Endodermal cell (in vitro differentiated cells): Measurements from ENCODE around the gene CTSC. TPM values are rescaled to one million over a fixed set of nuclear protein-coding genes. Genes with fewer than 3 reads are reported as not detected.
A peak's percentile ranks its signal among the peaks of the same experiment; 100 is the strongest.

Experiments
- DNase-seq: peaks from one replicate; pipeline ENCODE4 v3.0.0-alpha.2; 2017
- H3K27ac ChIP-seq: 2 replicates; pipeline ENCODE4 v1.5.1; 2013; ENCODE audit warnings: mild to moderate bottlenecking, low read depth, low read length, moderate library complexity
- H3K27me3 ChIP-seq: 2 replicates; pipeline ENCODE4 v1.6.1; 2013; ENCODE audit warnings: mild to moderate bottlenecking, low read length, moderate library complexity; ENCODE audit not compliant: insufficient read depth, control insufficient read depth, poor library complexity, severe bottlenecking
- H3K36me3 ChIP-seq: 2 replicates; pipeline ENCODE4 v1.7.0; 2013; ENCODE audit warnings: mild to moderate bottlenecking, low read length, moderate library complexity; ENCODE audit not compliant: control insufficient read depth, insufficient read depth
- H3K4me1 ChIP-seq: one replicate; pipeline ENCODE4 v1.7.0; 2013; ENCODE audit warnings: low read length; ENCODE audit not compliant: control insufficient read depth, insufficient read depth
- H3K4me3 ChIP-seq: 2 replicates; pipeline ENCODE4 v1.5.1; 2013; ENCODE audit warnings: mild to moderate bottlenecking, low read length, moderate library complexity
- H3K9ac ChIP-seq: 2 replicates; pipeline ENCODE4 v1.6.1; 2013; ENCODE audit warnings: mild to moderate bottlenecking, low read length, moderate library complexity; ENCODE audit not compliant: poor library complexity, severe bottlenecking; ENCODE audit errors: extremely low read depth
- H3K9me3 ChIP-seq: 2 replicates; pipeline ENCODE4 v1.6.1; 2013; ENCODE audit warnings: mild to moderate bottlenecking, low read length, moderate library complexity; ENCODE audit not compliant: control insufficient read depth
- H3K27ac Mint-ChIP-seq: 2 replicates; pipeline ENCODE4 v1.8.0; 2020; ENCODE audit warnings: mixed read lengths
- H3K27me3 Mint-ChIP-seq: 2 replicates; pipeline ENCODE4 v1.8.0; 2021; ENCODE audit warnings: mild to moderate bottlenecking, mixed read lengths; ENCODE audit not compliant: insufficient read depth
- H3K36me3 Mint-ChIP-seq: 2 replicates; pipeline ENCODE4 v1.8.0; 2020; ENCODE audit warnings: low read depth, mixed read lengths
- H3K4me1 Mint-ChIP-seq: 2 replicates; pipeline ENCODE4 v1.8.0; 2020; ENCODE audit warnings: mixed read lengths
- H3K4me3 Mint-ChIP-seq: 2 replicates; pipeline ENCODE4 v1.8.0; 2020; ENCODE audit warnings: mild to moderate bottlenecking, moderate library complexity, mixed read lengths
- H3K9me3 Mint-ChIP-seq: 2 replicates; pipeline ENCODE4 v1.8.0; 2020; ENCODE audit warnings: mild to moderate bottlenecking, mixed read lengths
- CTCF ChIP-seq: fragments of 200-600 bp; sonication (generic); conservative IDR thresholded peaks from 2 replicates; pipeline ENCODE4 v1.5.0; 2021; ENCODE audit warnings: antibody characterized with exemption, mild to moderate bottlenecking
- WGBS, 2 experiments: methylation state at CpG; one replicate each; pipeline versions ENCODE4 v1.1.5 to v1.1.7; 2013; ENCODE audit warnings: missing lambda C conversion rate in 2 of 2, mixed read lengths in 1 of 2; ENCODE audit not compliant: insufficient coverage in 1 of 2, insufficient read length in 1 of 2; 5-methylcytosine and 5-hydroxymethylcytosine counted together
- long read RNA-seq, 4 experiments: library from polyadenylated mRNA in 2 of 4; library from RNA in 1 of 4; library from capped mRNA in 1 of 4; stranded (forward) in 3 of 4; unstranded in 1 of 4; transcript quantifications; one replicate each; pipeline ENCODE4 v2.0.0, GENCODE V29; 2020 to 2021; ENCODE audit warnings: inconsistent platforms in 1 of 4
- polyA plus RNA-seq, 2 experiments: library from polyadenylated mRNA; stranded (reverse); fragments of 50-300 nt; gene quantifications; one replicate each; pipeline ENCODE4 v1.2.3, GENCODE V29; 2013
- total RNA-seq, 2 donors: library from RNA; stranded (reverse); fragmentation: NEBNext Ultra II Directional in 1 of 2; extraction: Animal tissue kit (Norgen Biotek cat#: 25700) in 1 of 2; gene quantifications; 2 replicates in 1 of 2; 3 replicates in 1 of 2; pipeline ENCODE4 v1.2.1, GENCODE V29; 2021

Gene CTSC
- 100 to 1,000 TPM; 234 to 273 TPM for total RNA-seq
- polyA plus RNA-seq (2013, experiment 1 of 2): 116 TPM
- polyA plus RNA-seq (2013, experiment 2 of 2): 98.1 TPM
- long read RNA-seq, experiment 1, full-length matches to known transcripts: 124 of 187 reads
- long read RNA-seq, experiment 1, partial matches to known transcripts: 32 of 187 reads
- long read RNA-seq, experiment 1, other reads (novel, unspliced or antisense): 31 of 187 reads
- long read RNA-seq, experiment 2, full-length matches to known transcripts: 184 of 214 reads
- long read RNA-seq, experiment 2, partial matches to known transcripts: 14 of 214 reads
- long read RNA-seq, experiment 2, other reads (novel, unspliced or antisense): 16 of 214 reads
- long read RNA-seq, experiment 3, full-length matches to known transcripts: 707 of 750 reads
- long read RNA-seq, experiment 3, partial matches to known transcripts: 15 of 750 reads
- long read RNA-seq, experiment 3, other reads (novel, unspliced or antisense): 28 of 750 reads
- long read RNA-seq, experiment 4, full-length matches to known transcripts: 591 of 625 reads
- long read RNA-seq, experiment 4, partial matches to known transcripts: 14 of 625 reads
- long read RNA-seq, experiment 4, other reads (novel, unspliced or antisense): 20 of 625 reads

DNA sequence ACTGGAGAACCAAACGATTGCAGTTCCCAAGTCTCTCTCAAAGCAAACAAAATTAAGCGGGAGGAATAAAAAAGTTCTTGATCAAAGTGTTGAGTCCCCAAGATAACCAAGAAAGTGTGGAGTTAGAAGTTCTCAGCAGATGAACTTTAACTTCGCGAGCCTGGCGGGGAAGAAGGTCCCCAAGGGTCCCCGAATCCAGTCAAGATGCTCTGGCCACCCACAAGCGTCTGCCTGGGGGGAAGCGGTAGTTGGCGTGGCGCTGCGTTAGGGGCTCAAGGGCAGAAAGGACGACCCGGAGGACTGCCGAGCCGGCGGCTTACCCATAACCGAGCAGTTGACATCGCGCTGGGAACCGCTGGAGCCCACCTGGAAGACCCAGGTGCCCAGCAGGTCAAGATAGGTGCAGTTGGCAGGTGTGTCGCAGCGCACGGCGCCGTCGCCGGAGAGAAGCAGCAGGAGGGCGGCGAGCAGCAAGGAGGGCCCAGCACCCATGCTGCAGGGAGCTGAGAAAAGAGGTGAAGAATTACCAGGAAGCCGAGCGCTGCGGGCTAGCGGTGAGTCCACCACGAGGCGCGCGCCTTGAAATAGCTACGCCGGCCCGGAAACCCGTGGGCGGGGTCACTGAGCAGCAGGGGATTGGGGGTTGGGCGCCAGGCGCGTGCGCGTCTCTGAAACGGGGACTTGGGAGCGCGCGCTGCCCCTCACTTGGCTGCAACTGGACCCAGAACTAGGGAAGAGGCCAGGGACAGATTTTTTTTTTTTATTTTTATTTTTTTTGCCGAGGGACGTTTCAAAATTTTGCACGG is at the start of gene CTSC:
Gene CTSC (minus strand): TSS at position 556 of the 806 bp plus-strand sequence. CDS start 64 bp downstream, at position 492.
- Mint-ChIP-seq H3K4me3 (peak within 1 kb of the TSS; percentile 99), H3K36me3 (peaks cover 32% of the 10 kb centered on the region), H3K27ac (peak within 1 kb of the TSS; percentile 98), H3K9me3 (no peaks in the 10 kb centered on the region), H3K4me1 (peaks cover 30% of the 10 kb centered on the region), H3K27me3 (no peaks in the 10 kb centered on the region)
- peak within 1 kb of the TSS; percentile 61 for H3K27ac ChIP-seq
- no peaks in the 10 kb centered on the region for H3K9me3 ChIP-seq
- DNase-seq: peak; percentile 97
- peaks cover 3% of the 10 kb centered on the region for H3K4me1 ChIP-seq
- no peak for TF ChIP-seq CTCF
- peaks cover 25% of the 10 kb centered on the region for H3K36me3 ChIP-seq
- peak within 1 kb of the TSS; percentile 95 for H3K4me3 ChIP-seq
- H3K9ac ChIP-seq: peak within 1 kb of the TSS; percentile 92
- H3K27me3 ChIP-seq: no peaks in the 10 kb centered on the region
- 0% methylated on average over 13 to 54 of the region's 54 CpGs for WGBS, 2 experiments

- H3K4me3 ChIP-seq: no peak overlapping the region
- no peak for TF ChIP-seq CTCF
- H3K36me3 ChIP-seq: no peaks in the 10 kb centered on the region
- H3K4me1 ChIP-seq: no peaks in the 10 kb centered on the region
- 83 to 95% methylated on average over 2 to 3 of the region's 3 CpGs for WGBS, 2 experiments
- Mint-ChIP-seq H3K36me3 (no peaks in the 10 kb centered on the region), H3K27me3 (no peaks in the 10 kb centered on the region), H3K27ac (no peak overlapping the region), H3K4me1 (no peaks in the 10 kb centered on the region), H3K4me3 (no peak overlapping the region), H3K9me3 (no peaks in the 10 kb centered on the region)
- no peak overlapping the region for H3K27ac ChIP-seq
- no peaks in the 10 kb centered on the region for H3K9me3 ChIP-seq
- no peaks in the 10 kb centered on the region for H3K27me3 ChIP-seq
- H3K9ac ChIP-seq: no peak overlapping the region
- no peak for DNase-seq
These were observed 47.1 kb upstream of the CTSC start for GRCh38 chr11:88384669-88385005.

GRCh38 chr11:88384004-88384668 is 46.6 kb upstream of the CTSC start:
- no peak overlapping the region for H3K27ac ChIP-seq
- no peak overlapping the region for H3K4me3 ChIP-seq
- no peaks in the 10 kb centered on the region for H3K4me1 Mint-ChIP-seq
- no peaks in the 10 kb centered on the region for H3K27me3 ChIP-seq
- H3K9me3 Mint-ChIP-seq: no peaks in the 10 kb centered on the region
- no peak overlapping the region for H3K27ac Mint-ChIP-seq
- H3K36me3 ChIP-seq: no peaks in the 10 kb centered on the region
- WGBS, 2 experiments: 94 to 100% methylated on average over 3 to 4 of the region's 4 CpGs
- TF ChIP-seq CTCF: no peak
- H3K4me3 Mint-ChIP-seq: no peak overlapping the region
- no peak for DNase-seq
- H3K27me3 Mint-ChIP-seq: no peaks in the 10 kb centered on the region
- H3K9ac ChIP-seq: no peak overlapping the region
- H3K9me3 ChIP-seq: no peaks in the 10 kb centered on the region
- H3K4me1 ChIP-seq: no peaks in the 10 kb centered on the region
- no peaks in the 10 kb centered on the region for H3K36me3 Mint-ChIP-seq
